Stomach smooth muscle (tissue), 2 donors: ENCODE results near the gene PLXNA4.

Experiments
- H3K27ac ChIP-seq: one replicate; pipeline ENCODE4 v1.7.0; 2013; ENCODE audit warnings: mild to moderate bottlenecking, low read length, inconsistent platforms
- H3K27me3 ChIP-seq, 2 donors: one replicate each; pipeline ENCODE4 v1.7.0; 2013; ENCODE audit warnings: low read length in 2 of 2; ENCODE audit not compliant: insufficient read depth in 2 of 2, control insufficient read depth in 1 of 2
- H3K36me3 ChIP-seq, 2 donors: one replicate each; pipeline ENCODE4 v1.7.0; 2013; ENCODE audit warnings: low read length in 2 of 2; ENCODE audit not compliant: control insufficient read depth in 2 of 2, insufficient read depth in 2 of 2
- H3K4me1 ChIP-seq: one replicate; pipeline ENCODE4 v1.7.0; 2013; ENCODE audit warnings: low read length; ENCODE audit not compliant: control insufficient read depth, insufficient read depth
- H3K4me3 ChIP-seq, 2 donors: one replicate each; pipeline ENCODE4 v1.7.0; 2013; ENCODE audit warnings: low read length in 2 of 2
- H3K9ac ChIP-seq, 2 donors: one replicate each; pipeline ENCODE4 v1.7.0; 2013; ENCODE audit warnings: low read length in 2 of 2, mild to moderate bottlenecking in 1 of 2
- H3K9me3 ChIP-seq, 2 donors: one replicate each; pipeline ENCODE4 v1.7.0; 2013; ENCODE audit warnings: low read length in 2 of 2; ENCODE audit not compliant: control insufficient read depth in 2 of 2
- donor health status: healthy.
- donor health status: Pancreatic carcinoma.

Gene PLXNA4

DNA sequence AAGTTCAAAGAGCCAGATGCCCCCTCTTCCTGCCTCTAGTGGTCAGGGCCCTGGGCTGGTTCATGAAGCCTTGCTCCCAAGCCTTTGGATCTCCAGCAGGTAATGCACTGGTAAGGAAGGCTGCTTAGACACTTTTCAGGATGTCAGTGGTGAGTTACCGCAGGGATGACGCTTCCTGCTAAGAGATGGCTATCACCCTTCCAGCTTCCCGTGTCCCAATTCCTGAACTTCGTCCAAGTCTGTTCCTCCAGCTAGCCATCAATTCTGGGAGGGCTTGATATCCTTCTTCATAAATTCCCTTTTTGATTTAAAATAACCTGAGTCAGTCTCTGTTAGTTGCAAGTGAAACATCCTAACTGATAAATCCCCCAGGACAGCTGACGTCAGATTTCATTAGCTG lies 221.2 kb downstream of the PLXNA4 start:
- Histone ChIP-seq H3K27ac (no peak overlapping the region), H3K27me3 (no peaks in the 10 kb centered on the region), H3K9me3 (no peaks in the 10 kb centered on the region), H3K4me3 (no peak overlapping the region), H3K36me3 (no peaks in the 10 kb centered on the region), H3K9ac (no peak overlapping the region), H3K4me1 (peaks cover 6% of the 10 kb centered on the region)

DNA sequence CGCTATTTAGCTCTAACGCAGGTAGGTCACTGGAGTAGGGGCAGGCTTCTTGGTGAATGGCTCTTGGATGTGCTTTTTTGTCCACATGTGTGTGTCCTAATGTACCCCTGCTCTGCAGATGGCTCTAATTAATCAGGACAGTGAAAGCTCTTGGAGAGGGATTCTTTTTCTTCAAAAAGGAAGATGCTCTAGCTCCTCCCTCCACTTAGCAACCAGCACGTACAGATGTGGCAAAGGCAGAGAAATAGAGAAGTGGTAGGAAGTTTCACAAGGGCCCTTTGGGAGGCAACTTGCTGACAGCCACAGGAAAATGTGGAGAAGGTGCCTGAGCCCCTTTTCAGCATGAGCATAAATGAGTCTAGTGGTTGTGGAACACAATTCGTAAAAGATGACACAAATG lies 221.7 kb downstream of the PLXNA4 start:
- H3K27me3 ChIP-seq = no peaks in the 10 kb centered on the region
- no peaks in the 10 kb centered on the region for H3K9me3 ChIP-seq
- peaks cover 6% of the 10 kb centered on the region for H3K4me1 ChIP-seq
- H3K9ac ChIP-seq = no peak overlapping the region
- no peak overlapping the region for H3K4me3 ChIP-seq
- no peaks in the 10 kb centered on the region for H3K36me3 ChIP-seq
- no peak overlapping the region for H3K27ac ChIP-seq

DNA sequence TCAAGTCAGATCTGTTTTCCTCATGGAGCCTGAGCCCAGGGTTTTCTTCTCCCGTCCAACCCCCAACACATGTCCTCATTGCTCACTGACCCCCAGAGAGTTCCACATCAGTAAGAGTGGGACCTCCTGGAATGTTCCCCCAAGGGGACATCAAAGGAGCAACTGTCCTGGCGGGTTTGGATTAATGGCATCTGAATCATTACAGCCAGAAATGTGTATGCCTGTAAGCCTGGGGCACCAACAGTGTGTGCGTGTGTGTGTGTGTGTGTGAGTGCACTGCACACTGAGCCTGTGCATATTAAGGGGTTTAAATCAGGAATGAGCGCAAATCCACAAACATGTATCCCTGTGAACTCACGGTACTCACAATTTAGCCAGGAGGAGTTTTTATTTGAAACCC lies 222.3 kb downstream of the PLXNA4 start:
- Histone ChIP-seq H3K9ac (no peak overlapping the region), H3K27ac (no peak overlapping the region), H3K36me3 (no peaks in the 10 kb centered on the region), H3K9me3 (no peaks in the 10 kb centered on the region), H3K4me3 (no peak overlapping the region), H3K27me3 (no peaks in the 10 kb centered on the region), H3K4me1 (peaks cover 6% of the 10 kb centered on the region)

DNA sequence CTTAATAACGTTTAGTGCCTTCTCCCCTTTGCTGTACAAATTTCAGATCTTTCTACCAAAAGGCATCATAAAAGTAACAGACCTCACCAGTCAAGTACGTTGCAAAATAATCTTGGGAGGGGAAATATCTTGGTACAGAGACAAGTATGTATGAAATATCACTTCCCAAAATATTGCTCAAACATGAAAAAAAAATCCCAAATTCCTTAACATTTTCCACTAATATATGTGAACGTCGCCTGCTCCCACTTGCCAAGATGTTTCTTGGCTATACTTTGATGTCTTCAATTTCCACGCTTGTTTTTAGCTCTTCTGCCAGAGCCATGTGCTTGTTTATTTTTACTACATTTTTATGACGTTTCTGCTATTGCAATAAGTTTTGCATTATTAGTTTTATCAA lies 223.5 kb downstream of the PLXNA4 start:
- H3K4me3 ChIP-seq = no peak overlapping the region
- no peaks in the 10 kb centered on the region for H3K36me3 ChIP-seq
- no peaks in the 10 kb centered on the region for H3K9me3 ChIP-seq
- H3K4me1 ChIP-seq = peaks cover 6% of the 10 kb centered on the region
- peaks cover 0 to 3% of the 10 kb centered on the region in 2 donors for H3K27me3 ChIP-seq
- H3K9ac ChIP-seq = no peak overlapping the region
- H3K27ac ChIP-seq = no peak overlapping the region

DNA sequence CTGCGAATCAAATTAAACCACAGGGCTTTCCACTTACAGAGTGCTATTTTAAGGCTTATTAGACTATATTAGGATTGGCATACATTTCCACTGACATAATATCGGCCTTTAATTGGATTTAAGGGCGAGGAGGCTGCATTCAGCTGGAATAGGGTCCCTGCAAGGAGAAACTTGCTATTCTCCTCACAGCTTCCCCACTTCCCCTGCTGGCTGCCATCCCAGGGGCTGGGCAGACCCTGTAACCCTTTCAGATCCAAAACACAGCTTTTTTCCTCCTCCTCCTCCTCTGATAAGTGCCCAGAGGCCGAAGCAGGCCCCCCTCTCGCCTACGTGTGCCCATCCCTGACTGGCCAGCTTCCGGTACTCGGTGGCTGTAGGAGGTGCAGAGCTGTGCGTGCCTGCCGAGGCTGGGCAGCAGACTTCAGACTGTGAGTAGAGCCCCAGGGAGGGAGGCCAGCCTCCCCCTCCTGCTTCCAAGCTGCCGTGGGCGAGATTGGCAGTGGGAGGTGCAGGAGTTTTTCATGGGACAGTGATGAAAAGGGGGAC lies 224.2 kb downstream of the PLXNA4 start:
- Histone ChIP-seq H3K27me3 (peaks cover 2 to 3% of the 10 kb centered on the region in 2 donors), H3K4me1 (peaks cover 6% of the 10 kb centered on the region), H3K36me3 (no peaks in the 10 kb centered on the region), H3K27ac (no peak overlapping the region), H3K4me3 (no peak overlapping the region), H3K9me3 (no peaks in the 10 kb centered on the region), H3K9ac (no peak overlapping the region)

DNA sequence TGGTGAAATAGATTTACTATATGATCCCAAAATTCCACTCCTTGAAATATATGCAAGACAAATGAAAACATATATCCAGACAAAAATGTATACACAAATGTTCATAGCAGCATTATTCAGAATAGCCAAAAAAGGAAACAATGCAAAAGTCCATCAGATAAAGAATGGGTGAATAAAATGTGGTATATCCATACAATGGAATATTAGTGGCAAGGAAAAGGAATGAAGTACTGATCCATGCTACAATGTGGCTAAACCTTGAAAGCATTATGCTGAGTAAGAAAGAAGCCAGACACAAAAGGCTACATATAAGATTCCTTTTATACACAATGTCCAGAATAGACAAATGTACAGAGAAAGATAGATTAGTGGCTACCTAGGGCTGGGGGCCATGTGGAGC lies 225.5 kb downstream of the PLXNA4 start:
- Histone ChIP-seq H3K9ac (no peak overlapping the region), H3K27me3 (peaks cover 2 to 3% of the 10 kb centered on the region in 2 donors), H3K4me3 (no peak overlapping the region), H3K36me3 (no peaks in the 10 kb centered on the region), H3K27ac (no peak overlapping the region), H3K9me3 (no peaks in the 10 kb centered on the region), H3K4me1 (peaks cover 6% of the 10 kb centered on the region)

DNA sequence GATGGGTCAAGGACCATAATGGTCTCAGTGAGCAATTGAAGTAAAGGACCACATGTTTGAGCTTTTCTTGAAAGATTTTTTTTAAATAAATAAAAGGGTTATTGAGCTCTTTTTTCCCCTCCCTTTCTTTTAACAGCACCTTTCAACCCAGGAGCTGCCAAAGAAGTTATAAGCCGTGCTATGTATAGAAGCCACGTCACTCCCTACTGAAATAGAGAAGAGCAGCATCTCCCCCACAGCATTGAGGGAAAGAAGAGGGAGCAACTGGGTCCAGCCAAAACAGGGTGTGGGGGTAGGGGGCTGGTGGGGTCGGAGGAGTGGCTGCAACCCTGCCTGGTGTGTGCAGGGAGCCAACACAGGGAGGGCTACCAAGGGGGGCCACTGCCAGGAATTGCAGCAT lies 227.2 kb downstream of the PLXNA4 start:
- H3K9me3 ChIP-seq = no peaks in the 10 kb centered on the region
- H3K4me3 ChIP-seq = no peak overlapping the region
- H3K9ac ChIP-seq = no peak overlapping the region
- peaks cover 6% of the 10 kb centered on the region for H3K4me1 ChIP-seq
- H3K36me3 ChIP-seq = no peaks in the 10 kb centered on the region
- H3K27me3 ChIP-seq = peaks cover 2 to 3% of the 10 kb centered on the region in 2 donors
- no peak overlapping the region for H3K27ac ChIP-seq

DNA sequence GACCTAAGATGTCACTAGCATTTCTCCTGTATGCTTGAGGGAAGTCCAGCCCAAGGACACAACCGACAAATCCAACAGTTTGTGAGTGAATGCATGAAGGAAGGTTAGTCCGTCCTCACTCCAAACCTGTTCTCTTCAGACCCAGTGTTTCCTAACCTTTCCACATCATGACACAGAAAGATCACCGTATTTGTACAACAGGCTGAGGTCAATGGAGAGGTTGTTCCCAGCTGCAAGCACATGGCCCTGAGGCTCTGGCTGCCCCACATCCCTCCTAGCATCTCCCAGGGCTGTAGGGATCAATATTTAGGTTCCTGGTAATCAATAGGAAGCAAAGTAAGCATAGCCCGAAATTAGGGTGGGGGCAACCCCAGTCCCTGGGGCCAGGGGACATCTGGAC lies 227.9 kb downstream of the PLXNA4 start:
- H3K27ac ChIP-seq = no peak overlapping the region
- peaks cover 6% of the 10 kb centered on the region for H3K4me1 ChIP-seq

DNA sequence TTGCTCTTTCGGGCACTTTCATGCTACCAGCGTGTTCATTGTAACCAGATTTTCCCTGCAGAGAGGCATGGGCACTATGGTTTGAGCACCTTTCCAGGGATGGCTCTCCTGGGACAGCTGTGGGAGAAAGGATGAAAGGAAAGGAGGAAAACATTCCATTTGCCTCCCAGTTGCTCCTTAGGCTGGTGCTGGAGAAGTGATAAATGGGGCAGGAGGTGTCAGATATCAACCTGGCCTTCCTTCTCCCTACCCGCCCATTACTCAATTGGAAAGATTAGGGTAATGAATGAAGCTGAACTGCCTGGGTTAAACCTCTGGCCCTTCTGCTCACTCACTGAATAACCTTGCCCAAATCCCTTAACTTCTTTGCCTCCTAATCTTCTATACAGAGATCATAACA lies 228.4 kb downstream of the PLXNA4 start:
- peaks cover 6% of the 10 kb centered on the region for H3K4me1 ChIP-seq
- H3K4me3 ChIP-seq = no peak overlapping the region
- no peak overlapping the region for H3K9ac ChIP-seq
- H3K9me3 ChIP-seq = no peaks in the 10 kb centered on the region
- peaks cover 2 to 3% of the 10 kb centered on the region in 2 donors for H3K27me3 ChIP-seq
- no peaks in the 10 kb centered on the region for H3K36me3 ChIP-seq
- no peak overlapping the region for H3K27ac ChIP-seq

More for the DNA sequence above, 227.9 kb downstream of the PLXNA4 start:
- H3K27me3 ChIP-seq = peaks cover 2 to 3% of the 10 kb centered on the region in 2 donors
- H3K36me3 ChIP-seq = no peaks in the 10 kb centered on the region
- no peak overlapping the region for H3K9ac ChIP-seq
- no peaks in the 10 kb centered on the region for H3K9me3 ChIP-seq
- no peak overlapping the region for H3K4me3 ChIP-seq

DNA sequence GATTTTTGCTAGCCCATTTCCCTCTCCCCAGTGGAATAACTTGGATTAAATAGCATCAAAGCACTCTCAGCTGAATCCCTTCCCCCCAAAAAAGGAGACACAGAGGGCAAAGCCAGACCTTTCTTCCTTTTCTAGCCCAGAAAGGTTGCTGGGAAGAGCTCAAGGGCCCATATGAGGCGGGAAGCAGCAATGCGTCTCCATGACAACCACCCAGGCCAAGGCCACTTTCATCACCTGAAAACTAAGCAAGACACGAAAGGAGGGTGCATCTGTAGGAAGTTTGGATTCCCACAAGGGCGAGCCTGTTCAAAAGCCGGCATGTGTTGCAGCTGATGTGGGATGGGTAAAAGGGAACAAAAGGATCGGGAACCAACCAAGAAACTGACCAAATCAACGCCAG lies 229.1 kb downstream of the PLXNA4 start:
- H3K27me3 ChIP-seq = peaks cover 2 to 3% of the 10 kb centered on the region in 2 donors
- no peaks in the 10 kb centered on the region for H3K36me3 ChIP-seq
- no peaks in the 10 kb centered on the region for H3K9me3 ChIP-seq
- H3K27ac ChIP-seq = no peak overlapping the region
- H3K4me3 ChIP-seq = no peak overlapping the region
- peaks cover 4% of the 10 kb centered on the region for H3K4me1 ChIP-seq
- H3K9ac ChIP-seq = no peak overlapping the region

DNA sequence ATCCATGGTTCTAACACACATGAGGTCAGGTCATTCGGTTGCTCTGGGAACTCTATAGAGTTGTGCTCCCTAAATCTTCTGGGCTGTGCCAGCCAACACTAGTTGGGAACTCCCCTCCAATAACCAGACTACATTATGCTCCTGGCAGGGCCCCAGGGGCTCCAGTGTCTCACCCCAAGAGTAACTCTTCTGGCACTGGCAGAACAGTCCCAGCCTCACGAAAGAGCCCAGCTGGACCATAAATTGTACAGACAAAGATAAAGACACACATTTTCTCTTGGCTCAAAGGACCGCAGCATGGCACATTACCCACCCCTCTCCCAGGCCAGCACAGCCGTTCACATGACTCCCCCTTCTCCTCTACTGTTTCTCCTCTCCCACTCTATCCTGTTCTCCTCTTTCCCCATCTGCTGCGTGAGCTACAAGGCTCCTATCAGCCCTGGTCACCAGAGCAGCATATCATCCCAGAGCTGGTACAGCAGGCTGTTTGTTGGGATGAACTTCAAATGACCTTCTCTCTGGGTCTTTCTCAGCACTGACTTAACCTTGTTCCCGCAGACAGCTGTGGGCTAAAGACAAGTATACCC lies 230.6 kb downstream of the PLXNA4 start:
- H3K4me3 ChIP-seq = no peak overlapping the region
- no peaks in the 10 kb centered on the region for H3K36me3 ChIP-seq
- no peak overlapping the region for H3K27ac ChIP-seq
- no peaks in the 10 kb centered on the region for H3K9me3 ChIP-seq
- no peak overlapping the region for H3K9ac ChIP-seq
- H3K27me3 ChIP-seq = peaks cover 2 to 3% of the 10 kb centered on the region in 2 donors
- no peaks in the 10 kb centered on the region for H3K4me1 ChIP-seq
